B cell (primary cell): ENCODE results near the gene CIP2A.

Experiments
- EZH2 ChIP-seq: IDR thresholded peaks from 2 replicates; pipeline ENCODE4 v1.6.1; 2012; ENCODE audit warnings: borderline replicate concordance, low read depth, mild to moderate bottlenecking, moderate library complexity, low read length; ENCODE audit not compliant: insufficient read depth, poor library complexity, severe bottlenecking
- TF ChIP-seq, protein P1 (sequence below): fragments of 200-600 bp; IDR thresholded peaks from one replicate; pipeline ENCODE4 v1.8.0; 2022; ENCODE audit warnings: antibody characterized with exemption, mild to moderate bottlenecking

DNA sequence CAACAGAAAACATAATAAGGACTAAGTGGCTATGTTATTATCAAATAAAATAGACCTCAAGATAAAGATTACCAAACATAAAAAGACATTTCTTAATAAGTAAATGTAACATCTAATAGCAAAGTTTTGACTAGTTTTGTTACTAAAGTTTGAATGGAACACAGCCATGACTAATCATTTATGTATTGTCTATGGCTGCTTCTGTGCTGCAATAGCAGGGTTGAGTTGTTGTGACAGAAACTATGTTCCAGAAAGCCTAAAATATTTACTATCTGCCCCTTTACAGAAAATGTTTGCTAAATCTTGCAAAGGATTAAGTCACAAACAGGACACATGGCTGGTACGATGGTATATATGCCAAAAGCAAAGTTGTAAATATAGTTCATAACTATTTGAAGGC lies 40.9 kb downstream of the CIP2A start:
- TF ChIP-seq, protein P1, sequence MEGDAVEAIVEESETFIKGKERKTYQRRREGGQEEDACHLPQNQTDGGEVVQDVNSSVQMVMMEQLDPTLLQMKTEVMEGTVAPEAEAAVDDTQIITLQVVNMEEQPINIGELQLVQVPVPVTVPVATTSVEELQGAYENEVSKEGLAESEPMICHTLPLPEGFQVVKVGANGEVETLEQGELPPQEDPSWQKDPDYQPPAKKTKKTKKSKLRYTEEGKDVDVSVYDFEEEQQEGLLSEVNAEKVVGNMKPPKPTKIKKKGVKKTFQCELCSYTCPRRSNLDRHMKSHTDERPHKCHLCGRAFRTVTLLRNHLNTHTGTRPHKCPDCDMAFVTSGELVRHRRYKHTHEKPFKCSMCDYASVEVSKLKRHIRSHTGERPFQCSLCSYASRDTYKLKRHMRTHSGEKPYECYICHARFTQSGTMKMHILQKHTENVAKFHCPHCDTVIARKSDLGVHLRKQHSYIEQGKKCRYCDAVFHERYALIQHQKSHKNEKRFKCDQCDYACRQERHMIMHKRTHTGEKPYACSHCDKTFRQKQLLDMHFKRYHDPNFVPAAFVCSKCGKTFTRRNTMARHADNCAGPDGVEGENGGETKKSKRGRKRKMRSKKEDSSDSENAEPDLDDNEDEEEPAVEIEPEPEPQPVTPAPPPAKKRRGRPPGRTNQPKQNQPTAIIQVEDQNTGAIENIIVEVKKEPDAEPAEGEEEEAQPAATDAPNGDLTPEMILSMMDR = no peak
- no peak for TF ChIP-seq EZH2
